Epidermal melanocyte (primary cell): Measurements from ENCODE around the gene APEX2.
"Not testable (repeated sequence)": the region's sequence is repeated elsewhere in the genome, so short reads cannot be mapped to it uniquely, and the experiment has no call there.

ENCODE experiments used
- DNase-seq: peaks from one replicate; pipeline ENCODE4 v3.0.0; 2011; ENCODE audit warnings: low spot score; ENCODE audit not compliant: insufficient read length

Gene APEX2, protein sequence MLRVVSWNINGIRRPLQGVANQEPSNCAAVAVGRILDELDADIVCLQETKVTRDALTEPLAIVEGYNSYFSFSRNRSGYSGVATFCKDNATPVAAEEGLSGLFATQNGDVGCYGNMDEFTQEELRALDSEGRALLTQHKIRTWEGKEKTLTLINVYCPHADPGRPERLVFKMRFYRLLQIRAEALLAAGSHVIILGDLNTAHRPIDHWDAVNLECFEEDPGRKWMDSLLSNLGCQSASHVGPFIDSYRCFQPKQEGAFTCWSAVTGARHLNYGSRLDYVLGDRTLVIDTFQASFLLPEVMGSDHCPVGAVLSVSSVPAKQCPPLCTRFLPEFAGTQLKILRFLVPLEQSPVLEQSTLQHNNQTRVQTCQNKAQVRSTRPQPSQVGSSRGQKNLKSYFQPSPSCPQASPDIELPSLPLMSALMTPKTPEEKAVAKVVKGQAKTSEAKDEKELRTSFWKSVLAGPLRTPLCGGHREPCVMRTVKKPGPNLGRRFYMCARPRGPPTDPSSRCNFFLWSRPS

DNA sequence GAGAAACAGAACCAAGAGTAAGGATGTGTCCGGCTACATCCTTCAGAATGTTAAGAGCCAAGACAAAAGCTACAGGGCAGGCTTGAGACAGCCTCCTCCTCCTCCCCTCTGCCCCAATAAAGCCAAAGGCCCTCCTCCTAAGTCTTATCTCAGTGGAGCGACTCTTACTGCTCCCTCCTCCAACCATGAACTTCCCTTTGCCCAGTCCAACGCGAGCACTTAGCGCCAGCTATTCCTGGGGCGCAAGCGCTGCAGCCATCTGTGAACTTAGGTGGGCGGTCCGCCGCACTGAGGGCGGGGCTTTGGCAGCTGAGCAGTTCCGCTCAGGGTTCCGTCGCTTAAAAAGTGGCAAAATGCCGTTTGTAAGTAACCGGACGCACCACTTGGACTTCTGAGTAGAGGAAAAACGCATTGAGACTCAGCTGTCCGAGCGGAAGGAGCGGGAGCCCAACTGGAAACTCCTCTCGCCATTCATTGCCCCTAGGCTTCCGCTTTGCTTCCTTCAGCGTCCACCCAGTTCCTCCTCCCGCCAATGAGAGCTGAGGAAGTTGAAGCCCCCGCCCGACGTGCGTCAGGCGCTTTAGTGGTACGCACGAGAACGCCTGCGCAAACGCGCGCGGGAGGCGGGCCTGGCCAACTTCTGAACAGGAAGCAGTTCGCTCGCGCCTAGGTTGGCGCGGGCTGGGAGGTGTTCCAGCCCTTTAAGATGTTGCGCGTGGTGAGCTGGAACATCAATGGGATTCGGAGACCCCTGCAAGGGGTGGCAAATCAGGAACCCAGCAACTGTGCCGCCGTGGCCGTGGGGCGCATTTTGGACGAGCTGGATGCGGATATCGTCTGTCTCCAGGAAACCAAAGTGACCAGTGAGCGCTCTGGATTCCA lies at the start of gene APEX2:
APEX2 (plus strand) TSS at position 647 of the 882 bp plus-strand sequence; CDS start at position 707, 60 bp downstream.
- peak; percentile 46 for DNase-seq

DNA sequence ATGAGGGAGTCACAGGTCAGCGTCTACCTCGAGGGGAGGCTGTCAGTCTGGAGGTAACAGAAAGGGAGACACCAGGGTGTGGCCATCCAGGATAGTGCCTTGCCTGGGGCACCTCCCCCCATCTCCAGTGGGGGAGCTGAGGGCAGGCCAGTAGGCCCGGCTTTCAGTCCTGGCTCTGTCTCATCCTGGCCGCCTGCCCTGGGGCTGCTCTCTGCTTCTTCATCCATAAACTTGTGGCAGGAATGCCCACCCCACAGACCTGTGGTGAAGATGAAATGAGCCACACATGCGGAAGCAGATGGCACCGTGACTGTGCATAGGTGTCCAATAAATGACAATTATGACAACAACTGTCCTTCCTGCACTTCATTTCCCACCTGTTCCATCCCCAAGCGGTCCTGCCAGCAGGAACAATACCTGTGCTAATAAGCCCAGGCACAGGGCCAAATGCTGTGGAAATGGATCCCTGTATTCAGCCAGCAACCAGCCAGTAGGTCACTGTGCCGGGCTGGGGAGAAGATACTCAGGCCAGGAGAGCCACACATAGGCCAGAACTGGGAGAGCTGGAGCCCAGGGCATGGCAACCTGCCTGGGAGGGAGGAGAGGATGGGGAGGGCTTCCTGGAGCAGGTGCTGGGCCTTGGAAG lies 49.3 kb upstream of the APEX2 start:
- DNase-seq = no peak

DNA sequence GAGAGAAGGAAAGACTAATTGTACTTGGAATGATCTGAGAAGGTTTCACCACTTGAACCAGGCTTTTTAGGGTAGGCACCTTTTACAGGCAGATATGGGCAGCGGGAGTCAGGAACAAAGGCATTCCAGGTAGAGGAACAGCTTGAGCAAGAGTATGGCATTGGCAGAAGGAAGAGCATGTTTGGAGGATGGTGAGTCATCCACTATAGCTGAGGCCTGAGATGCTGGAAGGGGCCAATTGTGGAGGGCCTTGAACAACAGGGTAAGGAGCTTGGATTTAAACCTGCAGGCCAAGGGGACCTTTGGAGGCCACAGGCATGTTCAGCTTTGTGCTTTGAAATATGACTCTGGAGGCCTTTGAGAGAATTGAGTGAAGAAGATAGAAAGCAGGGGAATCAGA lies 38.4 kb upstream of the APEX2 start:
- DNase-seq = no peak

DNA sequence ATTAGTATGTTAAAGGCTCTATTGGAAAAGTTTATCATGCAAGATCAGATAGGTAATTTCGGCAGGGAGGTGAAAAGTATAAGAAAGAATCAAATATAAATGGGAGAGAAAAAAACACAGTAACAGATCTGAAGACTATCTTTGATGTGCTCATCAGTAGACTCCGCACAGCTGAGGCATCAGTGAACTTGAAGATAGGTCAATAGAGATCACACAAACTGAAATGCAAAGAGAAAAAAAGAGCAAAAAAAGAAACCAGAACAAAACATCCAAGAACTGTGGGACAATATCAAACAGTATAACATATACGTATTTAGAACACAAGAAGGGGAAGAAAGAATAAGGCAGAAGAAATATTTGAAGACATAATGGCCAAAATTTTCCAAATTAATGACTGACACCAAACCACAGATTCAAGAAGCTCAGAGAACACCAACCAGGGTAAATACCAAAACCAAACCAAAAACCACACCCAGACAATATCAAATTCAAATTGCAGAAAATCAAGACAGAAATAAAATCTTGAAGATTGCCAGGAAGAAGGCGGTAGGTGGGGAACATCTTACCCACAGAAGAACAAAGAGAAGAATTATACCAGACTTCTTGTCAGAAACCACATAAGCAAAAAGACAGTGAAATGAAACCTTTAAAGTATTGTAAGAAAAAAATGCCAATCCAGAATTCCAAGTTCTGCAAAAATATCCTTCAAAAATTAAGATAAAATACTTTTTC lies 35.2 kb upstream of the APEX2 start:
- DNase-seq = no peak

DNA sequence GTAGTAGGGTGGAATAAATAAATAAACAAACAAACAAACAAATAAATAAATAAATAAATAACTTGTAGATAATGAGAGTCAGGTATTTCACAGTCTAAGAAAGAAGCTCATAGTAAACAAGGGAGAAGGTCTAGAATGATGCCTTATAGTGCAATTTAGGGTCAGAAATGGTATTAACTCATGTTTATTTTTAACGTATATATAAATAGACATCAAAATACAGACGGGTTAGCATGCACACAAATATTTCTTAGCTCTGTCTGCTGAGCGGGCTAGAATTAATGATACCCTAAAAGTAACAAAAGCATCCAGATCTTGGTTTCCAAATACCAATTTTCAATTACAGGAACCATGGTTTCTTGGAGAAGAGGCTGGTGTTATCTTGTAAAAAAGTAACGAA lies 22.8 kb upstream of the APEX2 start:
- no peak for DNase-seq

DNA sequence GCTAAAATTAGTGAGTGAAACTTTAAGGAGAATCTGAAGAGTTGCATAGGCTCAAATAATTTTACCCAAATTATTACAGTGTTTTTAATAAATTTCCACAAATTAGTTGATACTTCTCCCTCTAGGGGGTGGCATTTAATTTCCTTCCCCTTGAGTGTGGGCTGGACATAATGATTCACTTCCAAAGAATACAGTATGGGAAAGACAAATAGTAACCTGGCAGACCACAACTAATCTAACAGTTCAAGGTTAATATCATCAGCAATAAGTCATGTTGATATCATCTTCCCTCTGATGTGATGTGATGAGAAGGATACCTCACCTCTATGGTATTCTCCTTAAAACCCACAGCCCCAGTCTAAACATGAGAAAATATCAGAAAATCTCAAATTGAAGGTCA lies 21.7 kb upstream of the APEX2 start:
- no peak for DNase-seq

DNA sequence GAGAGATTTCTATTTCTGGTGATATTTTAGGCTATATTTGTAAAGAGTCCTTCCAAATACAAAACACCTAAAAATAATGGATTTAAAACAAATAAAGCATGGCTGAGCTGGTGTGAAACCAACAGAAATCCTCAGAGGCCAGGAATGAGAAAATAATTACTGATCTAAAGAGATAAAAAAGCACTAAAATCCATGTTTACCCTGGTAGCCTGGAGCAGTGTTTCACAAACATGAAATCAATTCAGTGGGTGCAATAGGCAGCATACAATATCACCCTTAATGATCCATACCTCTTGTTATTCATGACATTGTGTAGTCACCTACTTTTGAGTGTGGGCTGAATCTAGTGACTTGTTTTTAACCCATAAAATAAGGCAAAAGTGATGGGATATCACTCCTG lies 20.7 kb upstream of the APEX2 start:
- DNase-seq = no peak

DNA sequence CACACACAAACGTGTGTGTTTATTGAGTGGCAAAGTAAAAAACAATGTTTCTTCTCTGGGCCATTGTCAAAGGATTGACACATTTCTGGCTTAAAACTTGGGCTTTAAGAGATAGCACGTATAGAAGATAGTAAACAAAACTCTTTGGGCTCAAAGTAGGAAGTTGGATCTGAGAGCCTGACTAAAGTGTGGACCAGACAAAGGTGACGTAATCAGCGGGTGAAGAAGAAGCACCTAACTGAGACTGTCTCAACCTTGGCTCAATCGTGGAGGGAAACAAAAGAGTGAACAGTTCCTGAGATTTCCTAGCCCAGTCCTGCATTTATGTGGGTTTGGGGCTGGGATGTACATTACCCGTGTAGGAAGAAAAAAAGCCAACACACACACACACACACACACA lies 19.8 kb upstream of the APEX2 start:
- DNase-seq = no peak

DNA sequence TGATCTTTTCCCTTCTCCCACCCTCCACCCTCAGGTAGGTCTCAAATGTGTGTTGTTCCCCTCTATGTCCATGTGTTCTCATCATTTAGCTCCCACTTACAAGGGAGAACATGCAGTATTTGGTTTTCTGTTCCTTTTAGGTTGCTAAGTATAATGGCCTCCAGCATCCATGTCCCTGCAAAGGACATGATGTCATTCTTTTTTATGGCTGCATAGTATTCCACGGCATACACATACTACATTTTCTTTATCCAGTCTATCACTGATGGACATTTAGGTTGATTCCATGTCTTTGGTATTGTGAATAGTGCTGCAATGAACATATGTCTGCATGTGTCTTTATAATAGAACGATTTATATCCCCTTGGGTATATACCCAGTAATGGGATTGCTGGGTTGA lies 16.9 kb upstream of the APEX2 start:
- not testable (repeated sequence) for DNase-seq

DNA sequence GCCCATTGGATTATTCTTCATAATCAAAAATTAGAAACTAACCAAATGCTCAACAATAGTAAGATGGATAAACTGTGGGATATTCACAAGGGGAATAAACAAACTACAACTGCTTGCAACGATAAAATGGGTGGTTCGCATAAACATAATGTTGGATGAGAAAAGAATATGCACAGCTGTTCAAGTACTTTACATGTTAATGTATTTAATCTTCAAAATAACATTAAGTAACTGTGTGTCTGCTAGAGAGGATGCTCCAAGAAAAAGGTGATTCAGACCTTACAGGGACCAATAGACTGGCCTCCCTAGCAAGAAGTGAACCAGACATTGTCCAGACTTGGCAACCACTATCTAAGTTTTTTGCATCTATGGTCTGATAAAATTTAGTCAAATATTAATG lies 8.5 kb upstream of the APEX2 start:
- DNase-seq = no peak

DNA sequence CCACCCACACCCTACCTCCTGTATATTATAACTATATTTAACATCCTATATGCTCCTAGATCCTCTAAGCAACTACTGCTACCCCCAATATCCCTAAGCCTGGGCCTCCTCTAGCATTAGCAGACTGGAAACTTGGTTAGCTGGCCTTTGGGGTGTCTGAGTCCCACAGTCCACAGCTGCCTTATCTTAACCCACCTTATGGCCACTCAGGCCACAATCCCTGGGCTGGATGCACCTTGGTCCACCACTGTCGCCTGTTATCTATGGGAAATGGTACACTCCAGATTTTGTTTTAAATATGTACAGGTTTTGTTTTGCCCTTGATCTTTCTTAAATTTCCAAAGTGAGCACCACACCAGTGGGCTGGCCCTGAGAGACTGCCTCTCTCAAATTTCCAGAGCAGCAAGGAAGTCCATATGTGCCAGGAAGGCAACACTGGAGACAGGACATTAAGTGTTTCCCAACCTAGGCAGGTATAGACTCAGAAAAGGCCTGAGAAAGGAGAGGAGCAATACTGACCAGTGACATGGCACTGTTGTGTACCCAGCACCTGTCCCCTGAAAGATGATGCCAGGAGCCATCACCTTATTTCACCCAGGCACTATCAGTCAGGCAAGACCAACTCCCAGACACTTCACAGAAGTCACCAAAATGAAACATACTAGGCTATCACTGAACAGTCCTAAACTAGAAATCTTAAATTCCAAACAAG lies 7.1 kb upstream of the APEX2 start:
- no peak for DNase-seq

DNA sequence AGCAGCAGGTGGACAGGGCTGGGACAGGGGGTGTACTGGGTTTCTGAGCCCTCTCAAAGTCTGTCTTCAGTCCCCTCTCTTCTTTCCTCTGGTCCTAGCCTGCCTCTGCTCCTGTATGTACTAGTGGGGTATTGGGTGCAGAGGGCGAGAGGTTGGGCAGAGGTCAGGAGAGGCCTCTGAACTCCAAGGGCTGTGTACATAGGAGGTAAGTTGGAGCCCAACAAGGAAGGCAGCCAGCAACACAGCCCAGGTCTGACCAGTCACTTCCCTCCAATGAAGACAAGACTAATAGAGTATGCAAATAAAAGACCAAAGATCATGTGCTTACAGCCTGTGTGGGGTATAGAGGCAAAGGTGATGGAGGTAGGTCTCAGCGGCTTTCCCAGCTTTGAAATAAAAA lies 6.1 kb upstream of the APEX2 start, which contains the start of gene PFKFB1:
PFKFB1 (minus strand) TSS at position 90 of the 400 bp plus-strand sequence. CDS start 181 bp downstream, outside the sequence.
- DNase-seq = no peak

DNA sequence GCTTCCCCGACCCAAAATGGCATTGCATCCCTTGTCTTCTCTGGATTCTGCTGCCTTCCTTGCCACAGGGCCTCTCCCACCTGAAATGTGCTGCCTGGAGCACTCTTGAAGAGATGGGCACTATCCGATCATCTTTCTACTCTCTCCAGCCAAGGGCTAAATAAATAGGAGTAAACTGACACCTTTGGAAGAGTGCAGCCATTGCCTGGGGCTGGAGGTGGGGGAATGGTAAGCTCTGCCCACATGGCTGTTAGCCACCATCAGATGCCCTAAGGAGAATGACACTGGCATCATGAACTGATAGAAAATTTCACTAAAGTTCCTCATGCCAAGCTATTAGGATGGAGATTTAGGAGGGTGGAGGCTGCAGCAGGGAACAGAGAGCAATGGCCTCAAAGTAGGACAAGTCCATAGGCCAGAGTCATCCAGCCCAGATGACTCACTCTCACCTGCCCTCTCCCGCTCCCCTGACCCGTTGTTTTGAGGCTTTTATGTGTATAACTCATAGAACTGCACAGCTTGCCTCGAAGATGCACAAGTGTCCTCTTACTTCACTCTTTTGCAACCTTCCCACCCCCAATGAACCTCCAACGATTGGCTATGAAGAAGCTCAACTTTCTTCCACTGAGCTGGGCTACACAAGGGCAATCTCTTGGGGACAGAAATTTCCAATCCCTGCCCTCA lies 5.4 kb upstream of the APEX2 start:
- no peak for DNase-seq

DNA sequence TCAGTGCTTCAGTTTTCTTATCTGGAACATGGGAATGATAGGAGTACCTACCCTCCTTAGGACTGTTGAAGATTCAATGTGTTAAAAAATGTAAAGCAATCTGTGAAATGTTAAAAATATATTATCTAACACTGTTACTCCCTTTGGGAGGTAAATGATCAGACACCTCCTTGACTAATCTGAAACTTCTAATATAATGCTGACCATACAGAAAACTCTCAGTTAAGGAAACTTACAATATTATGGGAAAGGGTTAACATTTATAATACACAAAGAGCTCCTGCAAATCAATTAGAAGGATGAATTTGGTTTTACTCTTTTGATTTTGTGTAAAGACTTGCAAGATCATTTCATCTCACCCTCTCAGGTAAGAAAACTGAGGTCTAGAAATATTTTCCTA lies 4.5 kb upstream of the APEX2 start:
- DNase-seq = no peak

DNA sequence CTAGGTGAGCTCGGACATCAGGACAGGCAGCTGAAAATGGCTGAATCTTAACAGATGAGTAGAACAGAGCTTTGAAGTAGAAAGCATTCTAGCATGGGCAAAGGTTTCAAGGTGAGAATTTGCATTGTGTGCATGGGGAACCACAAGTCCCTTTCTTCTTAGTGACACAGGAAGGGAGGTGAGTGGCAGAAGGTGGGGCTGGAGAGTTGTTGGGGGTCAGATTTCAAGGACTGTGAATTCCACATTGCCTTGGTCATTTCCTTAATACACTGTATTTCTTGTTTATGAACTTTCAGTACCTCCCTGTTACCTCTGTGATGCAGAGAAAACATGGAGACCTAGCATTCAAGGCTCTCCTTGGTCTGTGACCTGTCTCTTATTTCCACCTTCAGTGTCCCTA lies 4.1 kb downstream of the APEX2 start:
- no peak for DNase-seq

DNA sequence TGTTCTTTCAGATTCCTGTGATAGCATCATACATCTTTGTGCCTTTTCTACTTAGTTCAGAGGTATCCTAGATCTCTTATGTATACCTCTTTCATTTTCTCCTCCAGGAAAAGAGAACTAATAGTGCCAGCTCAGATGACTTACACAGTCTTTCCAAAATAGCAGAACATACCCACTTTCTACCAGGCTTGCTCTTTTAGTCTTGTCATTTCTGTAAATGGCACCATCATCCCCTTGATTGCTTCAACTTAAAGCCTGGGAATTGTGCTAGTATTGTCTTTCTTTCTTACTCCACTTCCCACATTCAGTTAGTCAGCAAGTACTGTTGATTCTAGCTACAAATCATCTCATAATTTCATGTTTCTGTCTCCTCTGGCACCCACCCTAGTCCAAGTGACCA lies 5.1 kb downstream of the APEX2 start:
- no peak for DNase-seq

DNA sequence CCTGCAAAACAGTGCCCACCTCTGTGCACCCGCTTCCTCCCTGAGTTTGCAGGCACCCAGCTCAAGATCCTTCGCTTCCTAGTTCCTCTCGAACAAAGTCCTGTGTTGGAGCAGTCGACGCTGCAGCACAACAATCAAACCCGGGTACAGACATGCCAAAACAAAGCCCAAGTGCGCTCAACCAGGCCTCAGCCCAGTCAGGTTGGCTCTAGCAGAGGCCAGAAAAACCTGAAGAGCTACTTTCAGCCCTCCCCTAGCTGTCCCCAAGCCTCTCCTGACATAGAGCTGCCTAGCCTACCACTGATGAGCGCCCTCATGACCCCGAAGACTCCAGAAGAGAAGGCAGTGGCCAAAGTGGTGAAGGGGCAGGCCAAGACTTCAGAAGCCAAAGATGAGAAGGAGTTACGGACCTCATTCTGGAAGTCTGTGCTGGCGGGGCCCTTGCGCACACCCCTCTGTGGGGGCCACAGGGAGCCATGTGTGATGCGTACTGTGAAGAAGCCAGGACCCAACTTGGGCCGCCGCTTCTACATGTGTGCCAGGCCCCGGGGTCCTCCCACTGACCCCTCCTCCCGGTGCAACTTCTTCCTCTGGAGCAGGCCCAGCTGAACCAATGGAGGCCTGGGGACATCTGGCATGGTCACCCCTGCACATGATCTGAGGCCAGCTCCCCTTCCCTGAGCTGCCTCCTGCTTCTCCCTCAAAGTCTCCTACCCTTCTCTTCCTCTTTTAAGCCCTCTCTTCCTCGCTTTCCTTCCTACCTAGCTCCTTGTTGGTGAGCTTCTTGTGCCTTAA lies 6.9 kb downstream of the APEX2 start:
- no peak for DNase-seq

DNA sequence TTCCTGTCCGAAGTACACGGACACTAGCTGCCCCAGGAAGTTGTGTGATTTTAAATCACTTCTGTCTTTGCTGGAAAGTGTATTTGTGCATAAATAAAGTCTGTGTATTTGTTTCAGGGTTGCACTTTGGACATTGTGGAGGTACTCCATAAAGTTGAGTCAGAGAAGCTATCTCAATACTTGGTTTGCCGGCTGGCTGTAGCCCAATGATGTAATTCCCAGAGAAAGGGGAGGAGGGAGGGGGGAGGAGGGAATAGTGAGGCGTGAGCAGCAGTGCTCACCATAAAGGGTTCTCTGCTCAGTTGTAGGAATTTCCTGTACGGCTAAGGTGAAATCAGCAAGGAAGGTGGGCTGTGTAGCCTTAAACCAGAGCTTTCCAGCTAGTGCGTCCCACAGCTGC lies 7.5 kb downstream of the APEX2 start:
- no peak for DNase-seq
